ENCODE results near the gene DLX4. TPM values are rescaled to one million over a fixed set of nuclear protein-coding genes. Genes with fewer than 3 reads are reported as not detected.

Gene DLX4
- total and polyA plus RNA-seq, 7 experiments from 2014 or later: 0.34 to 1.6 (median 0.74) TPM; not detected in 2

GRCh38 chr17:49979748-49980479 lies 10.9 kb downstream of the DLX4 start:
- Histone ChIP-seq H3K36me3 (ENCODE audit: control insufficient read depth in 2 of 3, insufficient read depth in 3 of 3, low read length in 3 of 3) (no peaks in the 10 kb centered on the region), H3K9me3 (ENCODE audit: control insufficient read depth in 2 of 3, low read length in 3 of 3) (no peaks in the 10 kb centered on the region), H3K27ac (ENCODE audit: low read depth, low read length) (no peak overlapping the region), H3K4me3 (ENCODE audit: low read length) (no peak overlapping the region), H3K4me1 (ENCODE audit: control insufficient read depth in 2 of 2, insufficient read depth in 2 of 2, low read length in 2 of 2) (no peaks in the 10 kb centered on the region), H3K27me3 (ENCODE audit: control insufficient read depth in 2 of 2, insufficient read depth in 2 of 2, low read length in 2 of 2) (no peaks in the 10 kb centered on the region)
- no peak for DNase-seq
- Mint-ChIP-seq H3K36me3 (no peaks in the 10 kb centered on the region), H3K4me3 (no peak overlapping the region), H3K27me3 (peaks cover 15 to 64% (median 30%) of the 10 kb centered on the region in 5 donors), H3K9me3 (no peaks in the 10 kb centered on the region), H3K27ac (no peak overlapping the region), H3K4me1 (peaks cover 0 to 2% (median 0%) of the 10 kb centered on the region in 7 donors)
- CTCF ChIA-PET: interaction anchor here (7.4 kb wide), 1 partner anchor 17 kb away, joined by 40 read pairs; no protein-coding TSS in a partner anchor
- ATAC-seq: no peak
- POLR2A ChIA-PET: no interaction called here
- intact Hi-C loops (cut with micrococcal nuclease): no loop called here

DNA sequence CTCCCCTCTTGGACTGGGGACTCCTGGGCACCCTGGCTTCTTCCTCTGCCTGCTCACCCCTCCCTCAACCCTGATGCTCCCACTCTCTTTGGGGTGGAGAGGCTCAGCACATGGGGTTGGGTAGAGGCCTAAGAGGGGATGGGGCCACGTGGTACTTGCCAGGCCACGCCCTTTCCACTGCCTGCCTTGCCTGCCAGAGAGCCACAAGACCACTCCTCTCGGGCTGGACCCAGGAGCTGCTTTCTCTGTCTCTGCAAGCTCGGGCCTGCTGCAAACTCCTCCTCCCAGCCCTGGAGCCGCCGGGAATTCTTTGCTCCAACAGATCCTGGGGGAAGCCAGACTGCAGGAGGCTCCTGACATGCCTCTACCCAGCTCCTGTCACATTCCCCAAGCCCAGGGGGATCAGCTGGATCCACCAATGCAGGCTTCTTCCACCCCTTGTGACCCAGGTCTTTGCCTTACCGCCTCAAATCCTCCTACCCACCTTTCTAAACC lies 11.8 kb downstream of the DLX4 start:
- Histone ChIP-seq H3K27ac (ENCODE audit: low read depth, low read length) (no peak overlapping the region), H3K4me1 (ENCODE audit: control insufficient read depth in 2 of 2, insufficient read depth in 2 of 2, low read length in 2 of 2) (no peaks in the 10 kb centered on the region), H3K27me3 (ENCODE audit: control insufficient read depth in 2 of 2, insufficient read depth in 2 of 2, low read length in 2 of 2) (no peaks in the 10 kb centered on the region), H3K4me3 (ENCODE audit: low read length) (no peak overlapping the region), H3K36me3 (ENCODE audit: control insufficient read depth in 2 of 3, insufficient read depth in 3 of 3, low read length in 3 of 3) (no peaks in the 10 kb centered on the region), H3K9me3 (ENCODE audit: control insufficient read depth in 2 of 3, low read length in 3 of 3) (no peaks in the 10 kb centered on the region)
- DNase-seq: no peak
- CTCF ChIA-PET: interaction anchor here (7.4 kb wide), 1 partner anchor 17 kb away, joined by 40 read pairs; no protein-coding TSS in a partner anchor
- POLR2A ChIA-PET: no interaction called here
- peak overlapping the region in 1 of 9 donors; percentile 46 for H3K27ac Mint-ChIP-seq
- no peaks in the 10 kb centered on the region for H3K9me3 Mint-ChIP-seq
- peaks cover 0 to 2% (median 0%) of the 10 kb centered on the region in 7 donors for H3K4me1 Mint-ChIP-seq
- intact Hi-C loops (cut with micrococcal nuclease): no loop called here
- no peaks in the 10 kb centered on the region for H3K36me3 Mint-ChIP-seq
- peaks cover 17 to 60% (median 30%) of the 10 kb centered on the region in 5 donors for H3K27me3 Mint-ChIP-seq
- H3K4me3 Mint-ChIP-seq: no peak overlapping the region
- no peak for ATAC-seq

- intact Hi-C loops (cut with micrococcal nuclease): no loop called here
- Mint-ChIP-seq H3K36me3 (no peaks in the 10 kb centered on the region), H3K27me3 (peaks cover 37 to 72% (median 52%) of the 10 kb centered on the region in 5 donors), H3K9me3 (no peaks in the 10 kb centered on the region), H3K4me3 (no peak overlapping the region), H3K27ac (no peak overlapping the region), H3K4me1 (peaks cover 0 to 5% (median 0%) of the 10 kb centered on the region in 7 donors)
- Histone ChIP-seq H3K4me3 (ENCODE audit: low read length) (no peak overlapping the region), H3K9me3 (ENCODE audit: control insufficient read depth in 2 of 3, low read length in 3 of 3) (no peaks in the 10 kb centered on the region), H3K4me1 (ENCODE audit: control insufficient read depth in 2 of 2, insufficient read depth in 2 of 2, low read length in 2 of 2) (no peaks in the 10 kb centered on the region), H3K27ac (ENCODE audit: low read depth, low read length) (no peak overlapping the region), H3K36me3 (ENCODE audit: control insufficient read depth in 2 of 3, insufficient read depth in 3 of 3, low read length in 3 of 3) (no peaks in the 10 kb centered on the region), H3K27me3 (ENCODE audit: control insufficient read depth in 2 of 2, insufficient read depth in 2 of 2, low read length in 2 of 2) (no peaks in the 10 kb centered on the region)
- POLR2A ChIA-PET: interaction anchor here (1.2 kb wide), 1 partner anchor 16 kb away, joined by 3 read pairs; the partner anchor contains the start of gene DLX4
- CTCF ChIA-PET: no interaction called here
- ATAC-seq (no peak), DNase-seq (no peak)
These were observed 15.3 kb downstream of the DLX4 start for GRCh38 chr17:49984283-49984682.

- intact Hi-C loops (cut with micrococcal nuclease): no loop called here
- Mint-ChIP-seq H3K27ac (no peak overlapping the region), H3K4me3 (no peak overlapping the region), H3K9me3 (no peaks in the 10 kb centered on the region), H3K36me3 (no peaks in the 10 kb centered on the region), H3K4me1 (peaks cover 0 to 5% (median 0%) of the 10 kb centered on the region in 7 donors), H3K27me3 (peaks cover 37 to 75% (median 53%) of the 10 kb centered on the region in 5 donors)
- Histone ChIP-seq H3K36me3 (ENCODE audit: control insufficient read depth in 2 of 3, insufficient read depth in 3 of 3, low read length in 3 of 3) (no peaks in the 10 kb centered on the region), H3K4me3 (ENCODE audit: low read length) (no peak overlapping the region), H3K27me3 (ENCODE audit: control insufficient read depth in 2 of 2, insufficient read depth in 2 of 2, low read length in 2 of 2) (no peaks in the 10 kb centered on the region), H3K4me1 (ENCODE audit: control insufficient read depth in 2 of 2, insufficient read depth in 2 of 2, low read length in 2 of 2) (no peaks in the 10 kb centered on the region), H3K27ac (ENCODE audit: low read depth, low read length) (no peak overlapping the region), H3K9me3 (ENCODE audit: control insufficient read depth in 2 of 3, low read length in 3 of 3) (no peaks in the 10 kb centered on the region)
- no peak for DNase-seq
- no peak for ATAC-seq
- ChIA-PET CTCF (no interaction called here), POLR2A (no interaction called here)
These were observed 15.8 kb downstream of the DLX4 start for GRCh38 chr17:49984776-49985175.

DNA sequence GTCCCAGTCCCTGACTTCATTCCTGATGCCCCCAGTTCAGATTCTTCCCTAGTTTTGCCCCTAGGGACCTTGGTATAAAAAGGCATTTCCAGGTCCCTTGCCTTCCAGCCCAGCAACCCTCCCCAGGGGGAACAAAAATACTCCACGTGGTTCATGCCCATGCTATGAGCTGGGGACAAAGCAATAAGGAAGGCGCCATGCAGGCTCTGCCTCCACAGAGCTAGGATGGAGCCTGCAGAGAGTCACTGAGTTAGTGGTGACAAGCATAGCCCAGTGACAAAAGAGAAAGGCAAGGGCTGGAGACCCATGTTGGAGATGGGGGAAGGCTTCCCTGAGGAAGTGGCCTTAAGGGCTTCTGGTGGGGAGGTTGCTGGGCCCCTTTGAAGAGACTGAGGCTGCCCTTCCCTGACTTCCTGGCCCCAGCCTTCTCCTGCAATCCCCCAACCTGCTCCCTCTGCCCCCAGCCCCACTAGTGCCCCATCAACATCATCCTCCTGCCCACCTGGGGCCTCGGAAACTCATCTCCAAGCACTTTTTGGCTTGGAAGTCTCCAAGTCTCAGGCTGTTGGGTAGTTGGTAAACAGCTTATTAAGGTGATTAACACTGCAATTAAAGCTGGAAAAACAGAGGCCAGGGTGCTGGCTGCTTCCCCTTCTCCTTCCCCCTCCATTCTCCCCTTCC lies 16.5 kb downstream of the DLX4 start:
- DNase-seq (no peak), ATAC-seq (no peak)
- Histone ChIP-seq H3K9me3 (ENCODE audit: control insufficient read depth in 2 of 3, low read length in 3 of 3) (no peaks in the 10 kb centered on the region), H3K27me3 (ENCODE audit: control insufficient read depth in 2 of 2, insufficient read depth in 2 of 2, low read length in 2 of 2) (peaks cover 0 to 1% of the 10 kb centered on the region in 2 donors), H3K4me1 (ENCODE audit: control insufficient read depth in 2 of 2, insufficient read depth in 2 of 2, low read length in 2 of 2) (no peaks in the 10 kb centered on the region), H3K4me3 (ENCODE audit: low read length) (no peak overlapping the region), H3K27ac (ENCODE audit: low read depth, low read length) (no peak overlapping the region), H3K36me3 (ENCODE audit: control insufficient read depth in 2 of 3, insufficient read depth in 3 of 3, low read length in 3 of 3) (no peaks in the 10 kb centered on the region)
- ChIA-PET CTCF (no interaction called here), POLR2A (no interaction called here)
- H3K27ac Mint-ChIP-seq: no peak overlapping the region
- H3K4me3 Mint-ChIP-seq: no peak overlapping the region
- H3K9me3 Mint-ChIP-seq: no peaks in the 10 kb centered on the region
- H3K4me1 Mint-ChIP-seq: peaks cover 0 to 5% (median 0%) of the 10 kb centered on the region in 7 donors
- H3K36me3 Mint-ChIP-seq: no peaks in the 10 kb centered on the region
- H3K27me3 Mint-ChIP-seq: peaks cover 42 to 79% (median 58%) of the 10 kb centered on the region in 5 donors
- intact Hi-C loops (cut with micrococcal nuclease): no loop called here

GRCh38 chr17:49986396-49987289 lies 17.7 kb downstream of the DLX4 start:
- Mint-ChIP-seq H3K27ac (no peak overlapping the region), H3K36me3 (no peaks in the 10 kb centered on the region), H3K4me1 (peaks cover 0 to 4% (median 0%) of the 10 kb centered on the region in 7 donors), H3K9me3 (no peaks in the 10 kb centered on the region), H3K27me3 (peaks cover 38 to 75% (median 51%) of the 10 kb centered on the region in 5 donors), H3K4me3 (peak overlapping the region in 1 of 10 donors; percentile 54)
- no peaks in the 10 kb centered on the region for H3K4me1 ChIP-seq (ENCODE audit: control insufficient read depth in 2 of 2, insufficient read depth in 2 of 2, low read length in 2 of 2)
- H3K27me3 ChIP-seq (ENCODE audit: control insufficient read depth in 2 of 2, insufficient read depth in 2 of 2, low read length in 2 of 2): peaks cover 5 to 8% of the 10 kb centered on the region in 2 donors
- intact Hi-C loops (cut with micrococcal nuclease): no loop called here
- H3K4me3 ChIP-seq (ENCODE audit: low read length): no peak overlapping the region
- H3K27ac ChIP-seq (ENCODE audit: low read depth, low read length): no peak overlapping the region
- ChIA-PET POLR2A (interaction anchor here (1.2 kb wide), 1 partner anchor 10 kb away, joined by 4 read pairs; no protein-coding TSS in a partner anchor), CTCF (interaction anchor here (3.3 kb wide), 1 partner anchor 11 kb away, joined by 14 read pairs; no protein-coding TSS in a partner anchor)
- H3K9me3 ChIP-seq (ENCODE audit: control insufficient read depth in 2 of 3, low read length in 3 of 3): no peaks in the 10 kb centered on the region
- H3K36me3 ChIP-seq (ENCODE audit: control insufficient read depth in 2 of 3, insufficient read depth in 3 of 3, low read length in 3 of 3): no peaks in the 10 kb centered on the region
- DNase-seq (no peak), ATAC-seq (no peak)

All from naive thymus-derived CD4-positive, alpha-beta T cell (primary cell).